HS-5 (cell line): ENCODE results near the gene ANK3.

Experiments used
- DNase-seq: peaks from one replicate; pipeline ENCODE4 v3.0.0-alpha.2; 2012; ENCODE audit warnings: low read depth

The ANK3 gene

GRCh38 chr10:60343254-60343653 is 46.4 kb downstream of the ANK3 start:
- no peak for DNase-seq

GRCh38 chr10:60341969-60342368 is 47.7 kb downstream of the ANK3 start:
- DNase-seq = no peak

GRCh38 chr10:60340973-60341372 is 48.7 kb downstream of the ANK3 start:
- DNase-seq = no peak

- DNase-seq = no peak
Measured at GRCh38 chr10:60339757-60340156, 49.9 kb downstream of the ANK3 start.

GRCh38 chr10:60338786-60339185 is 50.9 kb downstream of the ANK3 start:
- no peak for DNase-seq

GRCh38 chr10:60338002-60338564 is 51.6 kb downstream of the ANK3 start:
- DNase-seq = no peak

GRCh38 chr10:60336901-60337630 is 52.6 kb downstream of the ANK3 start:
- no peak for DNase-seq

- DNase-seq = no peak
Measured at GRCh38 chr10:60335708-60336107, 54.0 kb downstream of the ANK3 start.

- DNase-seq = no peak
Measured at GRCh38 chr10:60334991-60335390, 54.7 kb downstream of the ANK3 start.

GRCh38 chr10:60332371-60332770 is 57.3 kb downstream of the ANK3 start:
- DNase-seq = no peak

GRCh38 chr10:60331886-60332285 is 57.8 kb downstream of the ANK3 start:
- DNase-seq = no peak

GRCh38 chr10:60323162-60323561 is 66.5 kb downstream of the ANK3 start:
- no peak for DNase-seq

GRCh38 chr10:60320666-60321065 is 69.0 kb downstream of the ANK3 start:
- DNase-seq = no peak

- DNase-seq = no peak
Measured at GRCh38 chr10:60316029-60316428, 73.6 kb downstream of the ANK3 start.

- no peak for DNase-seq
Measured at GRCh38 chr10:60315311-60315710, 74.4 kb downstream of the ANK3 start.

- DNase-seq = peak; percentile 49
Measured at GRCh38 chr10:60314069-60314940, 75.4 kb downstream of the ANK3 start.

- no peak for DNase-seq
Measured at GRCh38 chr10:60313589-60313952, 76.1 kb downstream of the ANK3 start.

- peak; percentile 71 for DNase-seq
Measured at GRCh38 chr10:60312818-60313588, 76.7 kb downstream of the ANK3 start.

GRCh38 chr10:60311821-60312220 is 77.9 kb downstream of the ANK3 start:
- DNase-seq = no peak

- no peak for DNase-seq
Measured at GRCh38 chr10:60310740-60311139, 78.9 kb downstream of the ANK3 start.

GRCh38 chr10:60309891-60310290 is 79.8 kb downstream of the ANK3 start:
- DNase-seq = no peak

GRCh38 chr10:60309371-60309770 is 80.3 kb downstream of the ANK3 start:
- DNase-seq = no peak
